Ammon's horn (tissue), 1 donor: ENCODE results near the gene FBP2.

Experiments used
- DNase-seq: peaks from one replicate; pipeline ENCODE4 v3.0.0-alpha.2; 2016; ENCODE audit warnings: low spot score

Gene FBP2

GRCh38 chr9:94593459-94594345, at the start of gene FBP2:
Gene FBP2 (minus strand): TSS chr9:94593824. CDS start chr9:94593726, 98 bp downstream.
- DNase-seq: no peak

- no peak for DNase-seq
Observed at GRCh38 chr9:94643176-94643575, 49.6 kb upstream of the FBP2 start.

GRCh38 chr9:94642501-94642900, 48.9 kb upstream of the FBP2 start:
- DNase-seq: no peak

GRCh38 chr9:94639999-94640376, 46.4 kb upstream of the FBP2 start:
- no peak for DNase-seq

- DNase-seq: no peak
Observed at GRCh38 chr9:94639061-94639998, 45.7 kb upstream of the FBP2 start, which contains the start of gene FBP1. Gene FBP1 (minus strand): TSS chr9:94639518. CDS start chr9:94639310, 208 bp downstream.

GRCh38 chr9:94638335-94639060, 44.9 kb upstream of the FBP2 start:
- DNase-seq: no peak

- no peak for DNase-seq
Observed at GRCh38 chr9:94632737-94633136, 39.1 kb upstream of the FBP2 start.

GRCh38 chr9:94631599-94631998, 38.0 kb upstream of the FBP2 start:
- DNase-seq: no peak

- no peak for DNase-seq
Observed at GRCh38 chr9:94630833-94631232, 37.2 kb upstream of the FBP2 start.

- DNase-seq: no peak
Observed at GRCh38 chr9:94630281-94630680, 36.7 kb upstream of the FBP2 start.

GRCh38 chr9:94627287-94627686, 33.7 kb upstream of the FBP2 start:
- no peak for DNase-seq

- DNase-seq: no peak
Observed at GRCh38 chr9:94625835-94626234, 32.2 kb upstream of the FBP2 start.

GRCh38 chr9:94624629-94625028, 31.0 kb upstream of the FBP2 start:
- no peak for DNase-seq

- DNase-seq: no peak
Observed at GRCh38 chr9:94623253-94623652, 29.6 kb upstream of the FBP2 start.

- no peak for DNase-seq
Observed at GRCh38 chr9:94622087-94622800, 28.6 kb upstream of the FBP2 start.

GRCh38 chr9:94619026-94619425, 25.4 kb upstream of the FBP2 start:
- no peak for DNase-seq

GRCh38 chr9:94613003-94613402, 19.4 kb upstream of the FBP2 start:
- no peak for DNase-seq

GRCh38 chr9:94612071-94612470, 18.4 kb upstream of the FBP2 start:
- no peak for DNase-seq

- DNase-seq: no peak
Observed at GRCh38 chr9:94611638-94612068, 18.0 kb upstream of the FBP2 start.

GRCh38 chr9:94610181-94610606, 16.6 kb upstream of the FBP2 start:
- DNase-seq: no peak

- no peak for DNase-seq
Observed at GRCh38 chr9:94607423-94607691, 13.7 kb upstream of the FBP2 start.
